ENCODE measurements around the gene PIK3AP1. TPM values are rescaled to one million over a fixed set of nuclear protein-coding genes. Genes with fewer than 3 reads are reported as not detected.
A peak's percentile ranks its signal among the peaks of the same experiment; 100 is the strongest.

The PIK3AP1 gene
- total and polyA plus RNA-seq, 2 donors: 8.1 to 13.0 TPM

DNA sequence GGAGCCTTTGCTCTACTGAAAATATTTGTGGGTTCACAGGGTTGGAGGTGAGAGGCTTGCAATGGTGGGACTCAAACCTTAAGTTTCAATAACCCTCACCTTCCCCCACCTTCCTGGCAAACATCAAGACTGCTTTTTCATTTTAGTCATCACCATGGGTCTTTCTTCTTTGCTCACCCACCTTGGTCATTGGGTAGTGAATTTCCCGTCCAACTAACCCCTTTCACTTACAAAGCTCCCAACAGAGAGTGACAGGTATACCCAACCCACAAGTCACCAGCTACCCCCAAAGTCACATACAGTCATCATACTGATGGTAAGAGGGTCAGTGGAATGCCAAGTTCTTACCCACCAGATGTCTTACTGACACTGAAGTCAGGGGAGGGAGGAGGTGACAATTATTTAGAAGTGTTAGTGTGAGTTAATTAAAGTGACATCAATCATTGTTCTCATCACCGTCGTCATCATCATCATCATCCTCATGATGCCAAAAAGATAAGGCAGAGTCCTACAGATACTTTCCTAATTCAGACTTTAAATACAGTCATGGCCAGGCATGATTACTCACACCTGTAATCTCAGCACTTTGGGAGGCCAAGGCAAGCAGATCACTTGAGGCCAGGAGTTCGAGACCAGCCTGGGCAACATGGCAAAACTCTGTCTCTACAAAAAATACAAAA lies 49.0 kb downstream of the PIK3AP1 start:
- DNase-seq (ENCODE audit: low read depth in 6 of 9, low spot score in 9 of 9): no peak
- H3K9me3 ChIP-seq (ENCODE audit: control insufficient read depth in 2 of 2, insufficient read depth in 1 of 2, low read length in 1 of 2): no peaks in the 10 kb centered on the region
- no peaks in the 10 kb centered on the region for H3K36me3 ChIP-seq (ENCODE audit: control insufficient read depth in 2 of 2, insufficient read depth in 2 of 2, low read length in 1 of 2)
- H3K27ac ChIP-seq (ENCODE audit: low read depth in 1 of 2, low read length in 1 of 2): peak overlapping the region in 1 of 2 donors; percentile 20
- H3K4me3 ChIP-seq (ENCODE audit: low read length in 2 of 2): no peak overlapping the region
- H3K27me3 ChIP-seq (ENCODE audit: control insufficient read depth in 2 of 2, insufficient read depth in 1 of 2, low read length in 1 of 2): no peaks in the 10 kb centered on the region
- 95% methylated on average over 4 of the region's 4 CpGs for WGBS
- peaks cover 0 to 6% of the 10 kb centered on the region in 2 donors for H3K4me1 ChIP-seq (ENCODE audit: control insufficient read depth in 2 of 2, insufficient read depth in 2 of 2, low read length in 2 of 2)

DNA sequence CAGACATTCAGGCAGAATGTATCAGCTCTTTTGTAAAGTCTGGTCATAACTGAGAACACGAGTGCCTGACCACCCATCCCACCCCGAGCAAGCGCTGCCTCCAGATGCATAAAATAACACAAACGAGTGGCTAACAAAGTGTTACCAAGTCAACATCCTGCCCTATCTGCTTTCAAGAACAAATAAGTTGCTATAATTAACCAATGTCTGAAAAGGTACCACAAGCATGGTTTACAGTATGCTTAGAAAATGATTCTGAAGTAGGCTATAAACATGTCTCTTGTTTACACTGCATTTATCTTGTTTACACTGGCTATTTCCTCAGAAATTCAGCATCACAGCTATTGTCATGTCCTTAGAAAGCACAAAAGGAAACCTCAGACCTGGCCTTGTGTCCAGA lies 49.5 kb downstream of the PIK3AP1 start:
- peaks cover 0 to 6% of the 10 kb centered on the region in 2 donors for H3K4me1 ChIP-seq (ENCODE audit: control insufficient read depth in 2 of 2, insufficient read depth in 2 of 2, low read length in 2 of 2)
- no peaks in the 10 kb centered on the region for H3K27me3 ChIP-seq (ENCODE audit: control insufficient read depth in 2 of 2, insufficient read depth in 1 of 2, low read length in 1 of 2)
- no peak for DNase-seq (ENCODE audit: low read depth in 6 of 9, low spot score in 9 of 9)
- H3K36me3 ChIP-seq (ENCODE audit: control insufficient read depth in 2 of 2, insufficient read depth in 2 of 2, low read length in 1 of 2): no peaks in the 10 kb centered on the region
- no peaks in the 10 kb centered on the region for H3K9me3 ChIP-seq (ENCODE audit: control insufficient read depth in 2 of 2, insufficient read depth in 1 of 2, low read length in 1 of 2)
- no peak overlapping the region for H3K27ac ChIP-seq (ENCODE audit: low read depth in 1 of 2, low read length in 1 of 2)
- WGBS: 74% methylated on average over 4 of the region's 4 CpGs
- H3K4me3 ChIP-seq (ENCODE audit: low read length in 2 of 2): no peak overlapping the region

DNA sequence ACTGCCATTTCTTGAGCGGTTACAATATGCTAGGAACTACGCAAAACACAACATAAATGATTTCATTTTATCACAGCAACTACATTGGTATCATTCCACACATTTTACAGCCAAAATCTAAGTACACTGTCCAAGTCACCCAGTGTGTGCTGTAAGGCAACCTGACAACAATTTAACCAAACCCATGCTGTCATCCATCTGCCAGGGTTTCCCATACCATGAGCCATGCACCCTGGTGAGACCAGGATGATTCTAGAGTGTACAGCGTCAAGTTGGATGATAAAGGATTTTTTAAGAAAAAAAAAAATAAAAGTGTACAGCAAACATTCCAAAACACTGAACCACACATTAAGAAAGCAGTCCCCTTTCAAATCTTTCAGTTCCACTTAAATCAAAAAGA lies 52.9 kb downstream of the PIK3AP1 start:
- H3K4me3 ChIP-seq (ENCODE audit: low read length in 2 of 2): no peak overlapping the region
- no peaks in the 10 kb centered on the region for H3K27me3 ChIP-seq (ENCODE audit: control insufficient read depth in 2 of 2, insufficient read depth in 1 of 2, low read length in 1 of 2)
- 99% methylated on average over 3 of the region's 3 CpGs for WGBS
- DNase-seq (ENCODE audit: low read depth in 6 of 9, low spot score in 9 of 9): no peak
- H3K36me3 ChIP-seq (ENCODE audit: control insufficient read depth in 2 of 2, insufficient read depth in 2 of 2, low read length in 1 of 2): no peaks in the 10 kb centered on the region
- H3K9me3 ChIP-seq (ENCODE audit: control insufficient read depth in 2 of 2, insufficient read depth in 1 of 2, low read length in 1 of 2): no peaks in the 10 kb centered on the region
- H3K27ac ChIP-seq (ENCODE audit: low read depth in 1 of 2, low read length in 1 of 2): no peak overlapping the region
- H3K4me1 ChIP-seq (ENCODE audit: control insufficient read depth in 2 of 2, insufficient read depth in 2 of 2, low read length in 2 of 2): no peaks in the 10 kb centered on the region

DNA sequence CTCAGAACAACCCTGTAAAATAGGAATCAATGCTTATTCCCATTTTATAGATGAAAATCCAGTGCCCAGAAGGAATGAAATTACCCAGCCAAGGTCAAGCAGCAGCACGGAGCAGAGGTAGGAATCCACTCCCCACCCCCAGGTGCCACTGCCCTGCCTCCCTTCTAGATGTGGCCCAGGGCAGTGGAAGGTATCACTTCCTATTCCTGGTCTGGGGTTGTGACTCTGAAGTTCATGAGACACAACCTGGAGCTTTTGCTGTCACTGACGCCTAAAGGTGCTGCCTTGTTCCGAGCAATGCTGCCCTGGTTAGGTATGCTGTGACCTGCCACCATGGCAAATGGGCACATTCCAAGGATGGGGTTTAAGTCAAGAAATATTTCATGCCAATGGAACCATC lies 53.6 kb downstream of the PIK3AP1 start:
- no peak for DNase-seq (ENCODE audit: low read depth in 6 of 9, low spot score in 9 of 9)
- H3K9me3 ChIP-seq (ENCODE audit: control insufficient read depth in 2 of 2, insufficient read depth in 1 of 2, low read length in 1 of 2): no peaks in the 10 kb centered on the region
- no peak overlapping the region for H3K27ac ChIP-seq (ENCODE audit: low read depth in 1 of 2, low read length in 1 of 2)
- H3K27me3 ChIP-seq (ENCODE audit: control insufficient read depth in 2 of 2, insufficient read depth in 1 of 2, low read length in 1 of 2): no peaks in the 10 kb centered on the region
- WGBS: 96% methylated on average over 3 of the region's 3 CpGs
- H3K4me3 ChIP-seq (ENCODE audit: low read length in 2 of 2): no peak overlapping the region
- no peaks in the 10 kb centered on the region for H3K4me1 ChIP-seq (ENCODE audit: control insufficient read depth in 2 of 2, insufficient read depth in 2 of 2, low read length in 2 of 2)
- no peaks in the 10 kb centered on the region for H3K36me3 ChIP-seq (ENCODE audit: control insufficient read depth in 2 of 2, insufficient read depth in 2 of 2, low read length in 1 of 2)

DNA sequence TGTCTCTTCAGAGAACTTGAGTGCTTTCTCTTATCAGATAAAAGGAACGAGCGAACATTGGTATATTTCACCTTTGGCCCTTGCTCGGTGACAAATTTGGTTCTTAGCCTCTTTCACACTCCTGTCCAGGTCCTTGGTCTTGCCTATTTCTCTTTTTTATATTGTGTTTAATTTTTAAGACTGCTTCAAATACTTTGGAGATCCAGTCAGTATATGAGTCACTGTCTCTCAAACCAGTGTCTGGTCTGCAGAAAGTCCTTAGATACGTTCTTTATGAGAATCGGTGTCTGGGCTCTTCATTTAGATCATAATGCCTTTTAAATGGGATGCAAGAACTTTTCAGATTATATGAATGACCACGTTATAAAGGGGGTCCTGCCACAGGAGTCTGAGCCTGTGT lies 55.0 kb downstream of the PIK3AP1 start:
- 97% methylated on average over 6 of the region's 6 CpGs for WGBS

DNA sequence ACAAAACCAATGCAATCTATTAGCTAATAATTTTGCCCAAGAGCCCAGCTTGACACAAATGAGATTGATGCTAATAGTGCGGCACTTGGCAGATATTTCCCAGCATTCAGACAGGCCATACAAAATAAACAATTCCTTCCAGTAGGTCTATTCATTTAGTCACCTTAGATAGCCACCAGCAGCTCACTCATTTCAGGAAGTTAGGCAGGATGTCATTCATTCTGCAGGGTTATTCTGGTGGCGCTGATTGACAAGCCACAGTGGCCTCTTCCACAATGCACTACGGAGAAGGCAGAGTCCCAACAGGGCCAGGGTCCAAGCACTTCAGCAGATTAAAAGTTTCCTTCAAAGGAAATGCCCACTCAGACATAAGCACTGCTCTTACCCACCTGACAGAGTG lies 55.8 kb downstream of the PIK3AP1 start:
- H3K27me3 ChIP-seq (ENCODE audit: control insufficient read depth in 2 of 2, insufficient read depth in 1 of 2, low read length in 1 of 2): no peaks in the 10 kb centered on the region
- H3K27ac ChIP-seq (ENCODE audit: low read depth in 1 of 2, low read length in 1 of 2): no peak overlapping the region
- no peaks in the 10 kb centered on the region for H3K4me1 ChIP-seq (ENCODE audit: control insufficient read depth in 2 of 2, insufficient read depth in 2 of 2, low read length in 2 of 2)
- H3K36me3 ChIP-seq (ENCODE audit: control insufficient read depth in 2 of 2, insufficient read depth in 2 of 2, low read length in 1 of 2): no peaks in the 10 kb centered on the region
- no peak overlapping the region for H3K4me3 ChIP-seq (ENCODE audit: low read length in 2 of 2)
- WGBS: 48% methylated on average over 3 of the region's 3 CpGs
- DNase-seq (ENCODE audit: low read depth in 6 of 9, low spot score in 9 of 9): no peak
- no peaks in the 10 kb centered on the region for H3K9me3 ChIP-seq (ENCODE audit: control insufficient read depth in 2 of 2, insufficient read depth in 1 of 2, low read length in 1 of 2)

More for the DNA sequence above, 55.0 kb downstream of the PIK3AP1 start:
- H3K27me3 ChIP-seq (ENCODE audit: control insufficient read depth in 2 of 2, insufficient read depth in 1 of 2, low read length in 1 of 2): no peaks in the 10 kb centered on the region
- DNase-seq (ENCODE audit: low read depth in 6 of 9, low spot score in 9 of 9): no peak
- H3K4me3 ChIP-seq (ENCODE audit: low read length in 2 of 2): no peak overlapping the region
- no peaks in the 10 kb centered on the region for H3K4me1 ChIP-seq (ENCODE audit: control insufficient read depth in 2 of 2, insufficient read depth in 2 of 2, low read length in 2 of 2)
- H3K36me3 ChIP-seq (ENCODE audit: control insufficient read depth in 2 of 2, insufficient read depth in 2 of 2, low read length in 1 of 2): no peaks in the 10 kb centered on the region
- H3K9me3 ChIP-seq (ENCODE audit: control insufficient read depth in 2 of 2, insufficient read depth in 1 of 2, low read length in 1 of 2): no peaks in the 10 kb centered on the region
- no peak overlapping the region for H3K27ac ChIP-seq (ENCODE audit: low read depth in 1 of 2, low read length in 1 of 2)

DNA sequence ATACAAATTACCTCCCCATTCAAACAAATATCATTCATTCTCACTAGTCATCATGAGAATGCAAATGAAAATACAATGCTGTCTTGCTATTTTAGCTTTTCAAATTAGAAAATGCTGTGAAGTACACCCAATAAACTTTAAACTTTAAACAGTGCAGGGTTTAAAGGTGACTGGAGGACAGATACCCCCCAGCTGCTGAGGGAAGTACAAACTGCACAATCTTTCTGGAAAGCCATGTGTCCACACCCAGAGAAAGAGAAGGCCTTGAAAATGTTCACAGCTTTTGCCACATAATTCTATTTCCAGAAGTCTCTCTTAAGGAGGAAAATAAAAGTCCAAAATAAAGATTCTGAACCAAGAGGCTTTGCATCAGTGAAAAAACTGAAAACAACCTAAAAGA lies 56.5 kb downstream of the PIK3AP1 start:
- Histone ChIP-seq H3K27ac (ENCODE audit: low read depth in 1 of 2, low read length in 1 of 2) (no peak overlapping the region), H3K4me1 (ENCODE audit: control insufficient read depth in 2 of 2, insufficient read depth in 2 of 2, low read length in 2 of 2) (no peaks in the 10 kb centered on the region)

DNA sequence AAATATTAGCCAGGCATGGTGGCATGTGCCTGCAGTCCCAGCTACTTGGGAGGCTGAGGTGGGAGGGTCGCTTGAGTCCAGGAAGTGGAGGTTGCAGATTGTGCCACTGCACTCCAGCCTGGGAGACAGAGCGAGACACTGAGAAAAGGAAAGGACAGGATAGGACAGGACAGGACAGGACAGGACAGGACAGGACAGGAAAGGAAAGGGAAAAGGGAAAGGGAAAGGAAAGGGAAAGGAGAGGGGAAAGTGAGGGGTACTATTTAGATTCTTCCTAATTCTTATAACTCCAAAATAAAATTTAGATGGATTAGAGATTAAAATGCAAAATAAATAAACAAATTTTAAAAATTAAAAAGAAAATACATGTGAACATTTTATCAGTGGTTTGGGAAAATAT lies 58.7 kb downstream of the PIK3AP1 start:
- no peaks in the 10 kb centered on the region for H3K36me3 ChIP-seq (ENCODE audit: control insufficient read depth in 2 of 2, insufficient read depth in 2 of 2, low read length in 1 of 2)
- no peak overlapping the region for H3K4me3 ChIP-seq (ENCODE audit: low read length in 2 of 2)
- H3K27me3 ChIP-seq (ENCODE audit: control insufficient read depth in 2 of 2, insufficient read depth in 1 of 2, low read length in 1 of 2): no peaks in the 10 kb centered on the region
- no peak overlapping the region for H3K27ac ChIP-seq (ENCODE audit: low read depth in 1 of 2, low read length in 1 of 2)
- DNase-seq (ENCODE audit: low read depth in 6 of 9, low spot score in 9 of 9): no peak
- H3K9me3 ChIP-seq (ENCODE audit: control insufficient read depth in 2 of 2, insufficient read depth in 1 of 2, low read length in 1 of 2): no peaks in the 10 kb centered on the region
- no peaks in the 10 kb centered on the region for H3K4me1 ChIP-seq (ENCODE audit: control insufficient read depth in 2 of 2, insufficient read depth in 2 of 2, low read length in 2 of 2)
- 93% methylated on average over 2 of the region's 2 CpGs for WGBS

More for the DNA sequence above, 56.5 kb downstream of the PIK3AP1 start:
- no peaks in the 10 kb centered on the region for H3K9me3 ChIP-seq (ENCODE audit: control insufficient read depth in 2 of 2, insufficient read depth in 1 of 2, low read length in 1 of 2)
- no peaks in the 10 kb centered on the region for H3K27me3 ChIP-seq (ENCODE audit: control insufficient read depth in 2 of 2, insufficient read depth in 1 of 2, low read length in 1 of 2)
- H3K36me3 ChIP-seq (ENCODE audit: control insufficient read depth in 2 of 2, insufficient read depth in 2 of 2, low read length in 1 of 2): no peaks in the 10 kb centered on the region
- H3K4me3 ChIP-seq (ENCODE audit: low read length in 2 of 2): no peak overlapping the region
- DNase-seq (ENCODE audit: low read depth in 6 of 9, low spot score in 9 of 9): no peak

DNA sequence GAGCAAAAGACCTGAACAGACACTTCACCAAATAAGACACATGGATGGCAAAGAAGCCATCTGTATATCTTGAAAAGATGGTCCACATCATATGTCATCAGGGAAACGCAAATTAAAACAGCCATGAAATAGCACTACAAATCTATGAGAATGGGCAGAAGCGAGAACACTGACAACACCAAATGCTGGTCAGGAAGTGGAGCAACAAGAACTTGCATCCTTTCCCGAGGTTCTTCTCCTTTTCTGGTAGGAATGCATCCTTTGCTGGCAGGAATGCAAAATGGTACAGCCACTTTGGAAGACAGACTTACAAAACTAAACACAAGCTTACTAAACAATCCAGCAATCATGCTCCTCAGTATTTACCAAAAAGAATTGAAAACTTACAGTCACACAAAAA lies 60.0 kb downstream of the PIK3AP1 start:
- 88% methylated on average over 3 of the region's 3 CpGs for WGBS
- no peaks in the 10 kb centered on the region for H3K4me1 ChIP-seq (ENCODE audit: control insufficient read depth in 2 of 2, insufficient read depth in 2 of 2, low read length in 2 of 2)
- H3K9me3 ChIP-seq (ENCODE audit: control insufficient read depth in 2 of 2, insufficient read depth in 1 of 2, low read length in 1 of 2): no peaks in the 10 kb centered on the region
- no peak for DNase-seq (ENCODE audit: low read depth in 6 of 9, low spot score in 9 of 9)
- H3K27me3 ChIP-seq (ENCODE audit: control insufficient read depth in 2 of 2, insufficient read depth in 1 of 2, low read length in 1 of 2): no peaks in the 10 kb centered on the region
- H3K4me3 ChIP-seq (ENCODE audit: low read length in 2 of 2): no peak overlapping the region
- no peak overlapping the region for H3K27ac ChIP-seq (ENCODE audit: low read depth in 1 of 2, low read length in 1 of 2)
- H3K36me3 ChIP-seq (ENCODE audit: control insufficient read depth in 2 of 2, insufficient read depth in 2 of 2, low read length in 1 of 2): no peaks in the 10 kb centered on the region
